IPS-18a (cell line): ENCODE results near the gene CHMP1A.
"Not testable (repeated sequence)": the region's sequence is repeated elsewhere in the genome, so short reads cannot be mapped to it uniquely, and the experiment has no call there.

Experiments
- H3K27ac ChIP-seq: one replicate; pipeline ENCODE4 v1.5.1; 2013; ENCODE audit warnings: low read length
- H3K27me3 ChIP-seq: one replicate; pipeline ENCODE4 v1.6.1; 2013; ENCODE audit warnings: mild to moderate bottlenecking, low read length; ENCODE audit not compliant: control insufficient read depth, insufficient read depth
- H3K36me3 ChIP-seq: one replicate; pipeline ENCODE4 v1.6.1; 2013; ENCODE audit warnings: low read depth, low read length; ENCODE audit not compliant: control insufficient read depth
- H3K4me1 ChIP-seq: one replicate; pipeline ENCODE4 v1.6.1; 2013; ENCODE audit warnings: low read depth, low read length; ENCODE audit not compliant: control insufficient read depth
- H3K4me3 ChIP-seq: one replicate; pipeline ENCODE4 v1.5.1; 2013; ENCODE audit warnings: low read length
- H3K9ac ChIP-seq: one replicate; pipeline ENCODE4 v1.6.1; 2013; ENCODE audit warnings: mild to moderate bottlenecking, low read length, moderate library complexity
- H3K9me3 ChIP-seq: one replicate; pipeline ENCODE4 v1.6.1; 2013; ENCODE audit warnings: low read depth, low read length; ENCODE audit not compliant: control insufficient read depth

The CHMP1A gene

DNA sequence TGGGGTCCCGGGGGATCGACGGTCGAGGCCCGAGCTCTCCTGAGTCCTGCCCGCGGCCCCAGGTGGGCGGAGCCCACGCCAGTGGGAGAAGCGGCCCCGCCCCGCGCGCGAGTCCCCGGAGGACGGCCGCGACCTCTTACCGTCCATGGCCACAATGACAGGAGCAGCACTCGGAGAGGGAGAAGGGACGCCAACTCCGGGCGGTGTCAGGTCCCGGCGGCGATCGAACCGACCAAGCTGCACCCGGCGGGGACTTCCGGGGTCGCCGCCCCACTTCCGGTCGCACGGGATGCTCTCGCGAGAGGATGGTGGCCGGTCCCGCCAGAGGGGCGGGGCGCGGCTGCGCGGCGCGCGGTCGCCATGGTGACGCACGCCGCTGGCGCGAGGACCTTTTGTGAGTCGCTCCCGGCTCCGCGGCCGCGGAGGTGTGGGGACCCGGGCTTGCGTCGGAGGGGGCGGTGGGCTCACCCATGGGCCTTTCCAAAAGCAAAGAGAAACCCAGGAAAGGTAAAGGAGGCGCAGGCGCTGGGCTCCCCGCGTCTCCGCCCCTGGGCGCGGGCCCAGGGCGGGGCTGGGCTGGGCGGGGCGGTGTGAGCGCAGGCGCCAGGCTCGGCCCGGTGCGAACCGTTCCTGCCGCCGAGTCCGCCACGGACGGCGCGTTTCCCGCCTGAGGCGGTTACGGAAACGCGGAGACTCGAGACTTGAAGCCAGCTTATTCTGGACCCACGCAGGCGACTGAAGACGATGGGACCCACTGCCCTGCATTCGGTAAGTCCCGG, at the start of gene CHMP1A, which contains the start of gene SPATA33:
TSS of gene CHMP1A (minus strand) at position 267 of the 779 bp plus-strand sequence. CDS start at position 147, 120 bp downstream.
TSS of gene SPATA33 (plus strand) at position 395 of the 779 bp plus-strand sequence. CDS start at position 471, 76 bp downstream.
- Histone ChIP-seq H3K4me3 (peak within 1 kb of the TSS; percentile 87), H3K9ac (peak within 1 kb of the TSS; percentile 81), H3K27ac (no peak within 1 kb of the TSS), H3K4me1 (peaks cover 5% of the 10 kb centered on the region), H3K9me3 (no peaks in the 10 kb centered on the region), H3K36me3 (peaks cover 13% of the 10 kb centered on the region), H3K27me3 (no peaks in the 10 kb centered on the region)

DNA sequence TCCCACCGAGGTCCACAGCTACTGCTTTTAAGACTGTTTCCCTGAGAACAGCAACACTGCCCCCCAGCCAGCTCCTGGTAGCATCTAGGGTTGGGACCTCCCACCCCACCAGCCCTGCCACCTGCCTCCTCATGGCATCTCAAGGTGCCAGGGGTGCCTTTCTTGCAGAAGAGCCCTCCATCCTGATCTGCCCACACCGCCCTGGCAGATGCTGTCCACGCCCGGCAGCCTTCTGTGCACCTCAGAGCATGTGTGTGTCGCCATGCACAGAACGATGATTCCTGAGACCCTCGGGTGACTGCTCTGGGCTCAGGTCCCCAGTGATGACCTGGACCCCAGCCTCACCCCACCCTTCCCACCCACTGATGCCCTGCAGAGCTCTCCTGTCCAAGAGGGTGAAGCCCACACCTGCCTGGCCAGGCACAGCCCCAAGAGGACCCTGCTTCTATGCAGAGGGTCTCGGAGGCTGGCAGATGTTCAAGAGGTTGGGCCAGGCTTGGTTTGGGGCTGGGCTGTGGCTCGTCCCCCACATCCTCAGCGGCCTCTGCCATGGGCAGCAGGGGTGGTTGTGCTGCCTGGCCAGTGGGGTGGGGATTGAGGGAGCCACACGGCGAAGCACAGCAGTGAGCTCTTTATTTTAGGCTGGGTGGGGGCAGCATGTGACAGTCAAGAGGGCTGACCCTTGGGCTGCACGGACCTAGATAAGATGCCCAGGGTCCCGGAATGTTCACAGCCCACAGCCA, 49.2 kb upstream of the CHMP1A start:
- no peak overlapping the region for H3K9ac ChIP-seq
- H3K9me3 ChIP-seq: no peaks in the 10 kb centered on the region
- no peak overlapping the region for H3K4me3 ChIP-seq
- H3K27ac ChIP-seq: no peak overlapping the region
- H3K27me3 ChIP-seq: peaks cover 9% of the 10 kb centered on the region
- H3K36me3 ChIP-seq: no peaks in the 10 kb centered on the region
- H3K4me1 ChIP-seq: peaks cover 3% of the 10 kb centered on the region

DNA sequence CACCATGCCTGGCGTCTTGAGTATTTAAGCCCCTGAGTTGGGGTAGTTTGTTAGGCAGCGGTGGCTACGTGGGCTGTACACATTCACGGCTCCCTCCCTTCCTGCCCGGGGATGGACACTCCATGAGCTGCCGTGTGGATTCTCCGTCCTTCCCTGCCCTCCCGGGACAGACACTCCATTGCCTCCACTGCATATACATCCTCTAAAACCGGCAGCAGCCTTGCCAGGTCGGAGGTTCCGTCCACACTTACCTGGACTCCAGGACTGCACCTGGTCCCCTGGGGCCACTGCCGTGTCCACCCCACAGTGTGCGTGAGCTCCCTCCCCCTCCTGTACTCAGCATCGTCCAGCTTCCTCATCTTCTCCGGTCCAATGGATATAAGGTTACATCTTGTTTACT, 47.5 kb upstream of the CHMP1A start:
- Histone ChIP-seq H3K9ac (no peak overlapping the region), H3K27ac (no peak overlapping the region), H3K27me3 (peaks cover 9% of the 10 kb centered on the region), H3K4me3 (no peak overlapping the region), H3K4me1 (peaks cover 7% of the 10 kb centered on the region), H3K36me3 (no peaks in the 10 kb centered on the region), H3K9me3 (no peaks in the 10 kb centered on the region)

DNA sequence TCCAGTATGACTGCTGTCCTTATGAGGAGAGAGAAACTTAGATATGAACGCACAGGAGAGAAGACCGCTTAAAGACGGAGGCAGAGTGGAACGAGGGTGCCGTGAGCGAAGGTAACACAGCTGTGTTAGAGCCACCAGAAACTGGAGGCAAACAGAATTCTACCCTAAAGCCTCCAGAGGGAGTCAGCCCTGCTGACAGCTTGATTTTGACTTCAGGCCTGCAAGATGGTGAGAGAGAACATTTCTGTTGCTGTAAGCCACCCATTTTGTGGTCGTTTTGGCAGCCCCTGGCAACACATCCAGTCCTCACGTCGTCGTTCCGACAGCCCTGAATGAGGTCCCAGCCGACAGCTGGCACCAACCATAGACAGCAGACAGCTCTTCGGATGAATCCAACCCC, 46.8 kb upstream of the CHMP1A start:
- Histone ChIP-seq H3K9ac (no peak overlapping the region), H3K9me3 (no peaks in the 10 kb centered on the region), H3K4me3 (no peak overlapping the region), H3K27me3 (peaks cover 9% of the 10 kb centered on the region), H3K36me3 (no peaks in the 10 kb centered on the region), H3K27ac (no peak overlapping the region), H3K4me1 (peaks cover 11% of the 10 kb centered on the region)

DNA sequence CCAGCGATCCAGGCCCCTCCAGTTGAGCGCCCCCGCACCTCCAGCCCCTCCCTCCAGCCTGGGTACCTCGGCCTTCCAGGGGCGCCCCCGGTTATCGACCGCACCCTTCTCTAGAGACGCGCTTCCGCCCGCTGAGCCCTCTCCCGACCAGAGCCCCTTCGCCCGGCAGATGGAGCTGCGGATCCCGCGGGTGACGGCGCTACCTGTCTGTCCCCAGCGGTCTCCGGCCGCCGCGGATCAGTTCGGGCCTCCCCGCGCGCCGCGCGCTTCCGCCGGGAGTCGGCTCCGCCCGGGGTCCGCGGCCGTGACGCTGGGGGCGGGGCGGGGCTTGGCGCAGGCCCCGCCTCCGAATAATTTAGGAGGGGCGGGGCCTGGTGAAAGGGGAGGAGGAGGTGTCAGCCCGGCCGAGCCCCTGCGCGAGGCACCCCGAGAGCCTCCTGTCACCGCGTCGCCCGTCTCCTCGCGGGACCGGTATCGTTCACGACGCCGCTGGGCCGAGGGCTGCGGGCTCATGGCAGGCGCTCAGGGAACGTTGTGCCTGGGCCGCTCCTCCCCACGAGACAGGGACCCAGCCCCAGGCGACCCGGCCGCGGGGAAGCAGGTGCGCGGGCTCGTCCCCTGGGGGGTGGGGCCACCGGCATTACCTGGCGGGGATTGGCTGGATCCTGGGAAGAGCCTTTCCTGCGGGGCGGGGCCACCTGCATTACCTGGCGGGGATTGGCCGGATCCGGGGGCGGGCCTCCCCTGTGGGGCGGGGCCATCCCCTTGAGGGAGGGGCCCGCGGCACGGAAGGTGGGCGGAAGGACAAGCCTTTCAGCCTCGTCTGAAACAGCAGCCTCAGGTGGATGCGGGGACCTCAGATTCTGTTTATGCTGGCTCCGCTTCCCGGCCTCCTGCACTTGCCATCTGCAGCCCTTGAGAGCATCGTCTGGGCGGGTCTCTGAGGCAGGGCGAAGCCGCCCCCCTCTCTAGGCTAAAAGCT, 44.2 kb upstream of the CHMP1A start, which contains the start of gene SPATA2L:
TSS of gene SPATA2L (minus strand) at position 281 of the 982 bp plus-strand sequence. CDS start 473 bp downstream, outside the sequence.
- H3K4me1 ChIP-seq: peaks cover 13% of the 10 kb centered on the region
- H3K27me3 ChIP-seq: peaks cover 9% of the 10 kb centered on the region
- H3K9me3 ChIP-seq: no peaks in the 10 kb centered on the region
- no peak within 1 kb of the TSS for H3K27ac ChIP-seq
- peak within 1 kb of the TSS; percentile 63 for H3K9ac ChIP-seq
- H3K36me3 ChIP-seq: no peaks in the 10 kb centered on the region
- H3K4me3 ChIP-seq: peak within 1 kb of the TSS; percentile 77

DNA sequence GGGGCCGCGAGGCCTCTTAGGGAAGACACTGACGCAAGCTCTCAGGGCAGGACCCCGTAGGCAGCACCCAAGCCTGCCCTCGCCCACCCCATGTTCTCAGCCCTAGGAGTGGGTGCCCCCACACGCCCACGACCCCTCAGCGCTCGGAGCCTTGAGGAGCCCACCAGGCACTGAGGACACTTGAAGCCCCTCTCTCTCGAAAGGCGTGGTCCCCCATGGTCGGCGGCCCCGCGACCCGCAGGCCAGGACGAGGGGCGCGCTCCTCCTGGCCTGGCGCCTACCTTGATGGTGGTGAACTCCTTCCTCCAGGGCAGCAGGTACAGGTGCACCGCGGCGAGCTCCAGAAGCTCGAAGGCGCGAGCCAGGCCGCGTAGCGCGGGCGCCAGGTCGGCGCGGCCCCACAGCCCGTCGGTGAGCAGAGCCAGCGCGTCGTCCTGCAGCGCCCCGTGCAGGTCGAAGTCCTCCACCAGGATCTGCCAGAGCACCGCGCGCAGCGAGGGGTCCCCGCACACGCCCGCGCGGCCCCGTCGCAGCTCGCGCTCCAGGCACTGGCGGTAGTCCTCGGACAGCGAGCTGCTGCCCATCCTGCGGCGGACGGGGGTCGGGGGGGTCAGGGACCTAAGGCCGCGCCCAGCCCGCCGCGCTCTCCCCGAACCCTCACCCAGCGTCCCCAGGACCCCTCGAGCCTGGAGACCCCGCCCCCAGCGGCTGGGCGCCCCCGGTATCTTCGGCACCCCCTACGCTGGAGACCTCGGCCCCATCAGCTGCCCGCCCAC, 43.3 kb upstream of the CHMP1A start:
- H3K9ac ChIP-seq: peak overlapping the region; percentile 63
- H3K36me3 ChIP-seq: no peaks in the 10 kb centered on the region
- no peaks in the 10 kb centered on the region for H3K9me3 ChIP-seq
- peaks cover 9% of the 10 kb centered on the region for H3K27me3 ChIP-seq
- H3K4me3 ChIP-seq: peak overlapping the region; percentile 77
- H3K4me1 ChIP-seq: peaks cover 10% of the 10 kb centered on the region
- H3K27ac ChIP-seq: no peak overlapping the region

DNA sequence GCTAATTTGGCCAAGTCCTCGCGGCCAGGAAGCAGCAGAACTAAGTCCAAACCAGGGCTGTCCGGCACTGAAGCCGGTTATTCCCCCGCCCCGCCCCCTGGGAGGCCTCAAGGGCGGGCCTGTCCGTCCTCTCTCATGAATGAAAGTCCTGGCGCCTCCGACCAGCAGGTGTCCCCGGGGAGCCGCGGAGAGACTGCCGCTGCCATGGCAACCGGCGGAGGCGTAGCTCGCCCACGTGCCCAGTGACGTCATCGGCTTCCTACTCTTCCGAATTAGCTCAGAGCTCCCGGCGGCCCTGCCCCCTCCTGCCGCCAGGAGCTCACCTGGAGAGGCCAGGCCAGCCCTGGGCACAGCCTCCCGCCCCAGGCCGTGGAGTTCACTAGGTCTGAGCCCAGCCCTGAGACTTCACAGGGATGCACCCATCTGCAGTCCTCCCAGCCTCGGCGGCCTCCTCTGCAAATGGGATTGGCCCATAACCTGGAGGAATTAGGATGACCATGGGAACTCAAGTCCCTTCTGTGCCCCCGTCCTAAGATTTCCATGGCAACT, 42.7 kb upstream of the CHMP1A start:
- no peak overlapping the region for H3K27ac ChIP-seq
- H3K27me3 ChIP-seq: peaks cover 9% of the 10 kb centered on the region
- H3K4me1 ChIP-seq: peaks cover 10% of the 10 kb centered on the region
- peak overlapping the region; percentile 63 for H3K9ac ChIP-seq
- H3K9me3 ChIP-seq: no peaks in the 10 kb centered on the region
- H3K36me3 ChIP-seq: no peaks in the 10 kb centered on the region
- H3K4me3 ChIP-seq: peak overlapping the region; percentile 77

DNA sequence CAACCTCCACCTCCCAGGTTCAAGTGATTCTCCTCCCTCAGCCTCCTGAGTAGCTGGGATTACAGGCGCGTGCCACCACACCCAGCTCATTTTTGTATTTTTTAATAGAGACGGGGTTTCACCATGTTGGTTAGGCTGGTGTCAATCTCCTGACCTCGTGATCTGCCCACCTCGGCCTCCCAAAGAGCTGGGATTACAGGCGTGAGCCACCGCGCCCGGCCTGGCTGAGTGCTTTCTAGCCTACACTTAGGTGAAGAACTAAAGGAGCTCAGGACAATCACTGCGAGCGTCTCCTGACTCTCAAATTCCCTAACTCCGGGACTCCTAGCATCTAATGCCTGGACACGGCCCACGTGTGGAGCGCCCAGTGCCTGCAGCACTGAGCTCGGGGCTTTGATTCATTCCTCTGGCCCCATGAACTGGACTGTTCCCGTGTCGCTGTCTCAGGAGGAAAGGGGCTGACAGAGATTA, 42.2 kb upstream of the CHMP1A start:
- H3K36me3 ChIP-seq, H3K27me3 ChIP-seq, H3K27ac ChIP-seq, H3K9me3 ChIP-seq: not testable (repeated sequence)
- Histone ChIP-seq H3K4me1 (peaks cover 10% of the 10 kb centered on the region), H3K9ac (peak overlapping the region; percentile 55), H3K4me3 (peak overlapping the region; percentile 77)

DNA sequence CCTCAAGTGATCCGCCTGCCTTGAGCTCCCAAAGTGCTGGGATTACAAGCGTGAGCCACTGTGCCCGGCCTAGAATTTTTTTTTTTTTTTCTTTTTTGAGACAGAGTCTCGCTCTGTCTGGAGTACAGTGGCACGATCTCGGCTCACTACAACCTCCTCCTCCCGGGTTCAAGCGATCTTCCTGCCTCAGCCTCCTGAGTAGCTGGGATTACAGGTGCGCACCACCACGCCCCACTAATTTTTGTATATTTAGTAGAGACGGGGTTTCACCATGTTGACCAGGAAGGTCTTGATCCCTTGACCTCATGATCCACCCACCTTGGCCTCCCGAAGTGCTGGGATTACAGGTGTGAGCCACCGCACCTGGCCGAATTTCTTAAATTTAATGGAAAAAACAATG, 41.2 kb upstream of the CHMP1A start:
- H3K4me1 ChIP-seq: peaks cover 10% of the 10 kb centered on the region
- not testable (repeated sequence) for H3K27ac ChIP-seq

DNA sequence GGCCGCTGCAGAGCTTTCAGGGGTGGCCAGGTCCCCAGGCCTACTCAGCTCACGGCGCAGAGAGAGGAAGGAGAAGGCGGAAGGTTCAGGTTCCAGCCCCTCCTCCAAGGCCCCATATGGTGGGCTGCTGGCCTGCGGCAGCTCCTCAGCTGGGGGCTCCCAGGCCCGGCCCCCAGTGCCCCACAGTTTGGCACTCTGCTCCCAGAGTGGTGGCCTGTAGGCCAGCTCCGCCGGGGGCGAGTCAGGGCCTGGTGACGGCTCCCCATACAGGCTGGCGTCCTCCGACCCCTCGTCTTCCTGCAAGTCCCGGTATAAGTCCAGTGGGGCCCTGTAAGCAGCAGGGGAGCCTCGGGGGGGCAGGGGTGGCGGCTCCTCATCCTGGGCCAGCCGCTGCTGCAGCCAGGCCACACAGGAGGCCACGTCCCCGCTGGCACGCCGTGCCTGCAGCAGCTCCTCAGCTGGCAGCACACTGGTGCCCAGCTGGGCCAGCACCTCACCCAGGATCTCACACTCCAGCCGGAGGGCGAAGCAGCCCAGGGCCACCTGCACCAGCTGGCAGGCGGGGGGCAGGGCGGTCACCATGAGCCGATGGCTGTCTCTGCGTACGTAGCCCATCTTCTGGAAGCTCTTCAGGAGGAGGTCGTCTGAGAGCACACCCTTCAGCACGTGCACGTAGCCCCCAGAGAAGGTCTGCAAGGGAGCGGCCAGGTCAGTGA, 40.3 kb upstream of the CHMP1A start:
- Histone ChIP-seq H3K4me3 (no peak overlapping the region), H3K4me1 (peaks cover 10% of the 10 kb centered on the region), H3K27ac (no peak overlapping the region), H3K9me3 (no peaks in the 10 kb centered on the region), H3K27me3 (no peaks in the 10 kb centered on the region), H3K36me3 (peaks cover 9% of the 10 kb centered on the region), H3K9ac (no peak overlapping the region)

More for the DNA sequence above, 41.2 kb upstream of the CHMP1A start:
- not testable (repeated sequence) for H3K9me3 ChIP-seq, H3K36me3 ChIP-seq, H3K27me3 ChIP-seq, H3K9ac ChIP-seq, H3K4me3 ChIP-seq
